Measurements from ENCODE around the gene NOP10. TPM values are rescaled to one million over a fixed set of nuclear protein-coding genes. Genes with fewer than 3 reads are reported as not detected.
A peak's percentile ranks its signal among the peaks of the same experiment; 100 is the strongest.
"Not testable (repeated sequence)": the region's sequence is repeated elsewhere in the genome, so short reads cannot be mapped to it uniquely, and the experiment has no call there.

NOP10 gene
- total and polyA plus RNA-seq, 2 of the 13 experiments (the other 11 are each of a cell fraction or from before 2014, with no cell fraction given): 239 to 369 TPM

- TF ChIP-seq, protein P1, sequence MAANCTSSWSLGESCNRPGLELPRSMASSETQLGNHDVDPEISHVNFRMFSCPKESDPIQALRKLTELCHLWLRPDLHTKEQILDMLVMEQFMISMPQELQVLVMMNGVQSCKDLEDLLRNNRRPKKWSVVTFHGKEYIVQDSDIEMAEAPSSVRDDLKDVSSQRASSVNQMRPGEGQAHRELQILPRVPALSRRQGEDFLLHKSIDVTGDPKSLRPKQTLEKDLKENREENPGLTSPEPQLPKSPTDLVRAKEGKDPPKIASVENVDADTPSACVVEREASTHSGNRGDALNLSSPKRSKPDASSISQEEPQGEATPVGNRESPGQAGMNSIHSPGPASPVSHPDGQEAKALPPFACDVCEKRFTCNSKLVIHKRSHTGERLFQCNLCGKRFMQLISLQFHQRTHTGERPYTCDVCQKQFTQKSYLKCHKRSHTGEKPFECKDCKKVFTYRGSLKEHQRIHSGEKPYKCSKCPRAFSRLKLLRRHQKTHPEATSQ (CRISPR knock-in tag; IDR thresholded peaks at IDR 0.05; ENCODE audit: borderline replicate concordance): no peak
- TF ChIP-seq HNRNPH1 (optimal IDR thresholded peaks at IDR 0.05; ENCODE audit: low read depth, low read length) (no peak), CREB1 (IDR thresholded peaks at IDR 0.05) (0 out of 2 replicates have a peak, but pooled peaks have one; percentile 19), CREB1 (CRISPR knock-in tag; IDR thresholded peaks at IDR 0.05) (no peak), ATM (IDR thresholded peaks at IDR 0.05; ENCODE audit: borderline replicate concordance) (no peak), MIER2 (CRISPR knock-in tag; IDR thresholded peaks at IDR 0.05) (no peak)
Observed at GRCh38 chr15:34376856-34377255, 33.9 kb upstream of the NOP10 start (continued).

DNA sequence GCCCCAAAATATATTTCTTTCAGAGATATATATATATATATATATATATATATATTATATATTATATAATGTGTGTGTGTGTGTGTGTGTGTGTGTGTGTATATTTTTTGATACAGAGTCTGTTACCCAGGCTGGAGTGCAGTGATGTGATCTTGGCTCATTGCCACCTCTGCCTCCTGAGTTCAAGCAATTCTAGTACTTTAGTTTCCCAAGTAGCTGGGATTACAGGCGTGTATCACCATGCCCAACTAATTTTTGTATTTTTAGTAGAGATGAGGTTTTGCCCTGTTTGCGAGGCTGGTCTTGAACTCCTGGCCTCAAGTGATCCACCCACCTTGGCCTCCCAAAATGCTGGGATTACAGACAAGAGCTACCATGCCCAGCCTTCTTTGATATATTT is 32.6 kb upstream of the NOP10 start:
- FAIRE-seq; H3K4me2 ChIP-seq (ENCODE audit: low read depth, low read length); H3K27me3 ChIP-seq (ENCODE audit: control insufficient read depth in 1 of 2, insufficient read depth in 2 of 2, low read length in 2 of 2); ATAC-seq; H3K4me1 ChIP-seq (ENCODE audit: insufficient read depth, low read length); CTCF ChIA-PET (ENCODE audit: low intra/inter-chr PET ratio, low total read pairs); H2AFZ ChIP-seq (ENCODE audit: low read length); H3K9ac ChIP-seq (ENCODE audit: insufficient read depth, low read depth, low read length); H3K27ac ChIP-seq (ENCODE audit: extremely low read length, insufficient read depth, low read length); H4K20me1 ChIP-seq (ENCODE audit: insufficient read depth, low read length); DNase-seq (ENCODE audit: low spot score); intact Hi-C loops (cut with micrococcal nuclease; ENCODE audit: unreplicated experiment); H3K9me3 ChIP-seq (ENCODE audit: low read length); BruUV-seq (replicated peaks); H3K79me2 ChIP-seq (ENCODE audit: insufficient read depth, low read length); POLR2A ChIA-PET; H3K4me3 ChIP-seq (replicated peaks in 1 of 3; ENCODE audit: insufficient read depth in 1 of 3, low read depth in 2 of 3, low read length in 3 of 3); H3K36me3 ChIP-seq (replicated peaks in 1 of 2; ENCODE audit: control insufficient read depth in 1 of 2, insufficient read depth in 2 of 2, low read length in 2 of 2): not testable (repeated sequence)
- WGBS (ENCODE audit: low lambda C conversion rate): 79% methylated on average over 2 of the region's 2 CpGs
- in situ Hi-C loops (cut with HindIII; ENCODE audit: extremely low pct_ligation_motif_present, low pct_unique_long_range_greater_than_20kb): loop anchor here (10.0 kb wide), 1 partner anchor 141 kb away; no protein-coding TSS in a partner anchor

DNA sequence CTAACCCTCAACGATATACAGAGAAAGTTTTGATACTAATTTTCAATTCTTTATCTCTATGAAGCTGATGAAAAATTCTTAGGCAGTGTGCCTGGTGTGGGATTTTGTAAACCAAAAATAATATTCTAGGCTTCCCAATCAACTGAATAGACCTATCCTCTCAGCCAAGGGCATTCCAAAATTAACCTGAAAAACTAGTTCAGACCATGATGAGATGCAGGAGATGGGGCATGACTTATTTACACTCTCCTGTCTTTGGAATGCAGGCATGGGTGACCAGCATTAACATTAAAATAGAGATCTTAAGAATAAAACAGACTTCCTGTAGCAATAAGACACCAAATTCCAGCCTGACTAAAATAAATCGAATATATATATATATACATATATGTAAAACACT is 31.9 kb upstream of the NOP10 start:
- ATAC-seq (no peak), DNase-seq (ENCODE audit: low spot score) (no peak), FAIRE-seq (no peak)
- Histone ChIP-seq H2AFZ (ENCODE audit: low read length) (no peak overlapping the region), H4K20me1 (ENCODE audit: insufficient read depth, low read length) (no peaks in the 10 kb centered on the region), H3K27me3 (ENCODE audit: control insufficient read depth in 1 of 2, insufficient read depth in 2 of 2, low read length in 2 of 2) (no peaks in the 10 kb centered on the region; a peak in 1 of 5 replicates), H3K36me3 (replicated peaks in 1 of 2; ENCODE audit: control insufficient read depth in 1 of 2, insufficient read depth in 2 of 2, low read length in 2 of 2) (no peaks in the 10 kb centered on the region), H3K79me2 (ENCODE audit: insufficient read depth, low read length) (no peaks in the 10 kb centered on the region), H3K4me1 (ENCODE audit: insufficient read depth, low read length) (no peaks in the 10 kb centered on the region), H3K9me3 (ENCODE audit: low read length) (no peaks in the 10 kb centered on the region), H3K9ac (ENCODE audit: insufficient read depth, low read depth, low read length) (no peak overlapping the region), H3K4me2 (ENCODE audit: low read depth, low read length) (no peak overlapping the region), H3K27ac (ENCODE audit: extremely low read length, insufficient read depth, low read length) (no peak overlapping the region), H3K4me3 (replicated peaks in 1 of 3; ENCODE audit: insufficient read depth in 1 of 3, low read depth in 2 of 3, low read length in 3 of 3) (no peak overlapping the region)
- CTCF ChIA-PET (ENCODE audit: low intra/inter-chr PET ratio, low total read pairs): no interaction called here
- 3% methylated on average over 2 of the region's 2 CpGs for WGBS (ENCODE audit: low lambda C conversion rate)
- intact Hi-C loops (cut with micrococcal nuclease; ENCODE audit: unreplicated experiment): no loop called here
- no TSS peak for BruUV-seq (replicated peaks)
- POLR2A ChIA-PET: no interaction called here
- in situ Hi-C loops (cut with HindIII; ENCODE audit: extremely low pct_ligation_motif_present, low pct_unique_long_range_greater_than_20kb): loop anchor here (10.0 to 25.0 kb wide), 2 partner anchors 140 to 313 kb away; no protein-coding TSS in a partner anchor
- TF ChIP-seq, protein P2, sequence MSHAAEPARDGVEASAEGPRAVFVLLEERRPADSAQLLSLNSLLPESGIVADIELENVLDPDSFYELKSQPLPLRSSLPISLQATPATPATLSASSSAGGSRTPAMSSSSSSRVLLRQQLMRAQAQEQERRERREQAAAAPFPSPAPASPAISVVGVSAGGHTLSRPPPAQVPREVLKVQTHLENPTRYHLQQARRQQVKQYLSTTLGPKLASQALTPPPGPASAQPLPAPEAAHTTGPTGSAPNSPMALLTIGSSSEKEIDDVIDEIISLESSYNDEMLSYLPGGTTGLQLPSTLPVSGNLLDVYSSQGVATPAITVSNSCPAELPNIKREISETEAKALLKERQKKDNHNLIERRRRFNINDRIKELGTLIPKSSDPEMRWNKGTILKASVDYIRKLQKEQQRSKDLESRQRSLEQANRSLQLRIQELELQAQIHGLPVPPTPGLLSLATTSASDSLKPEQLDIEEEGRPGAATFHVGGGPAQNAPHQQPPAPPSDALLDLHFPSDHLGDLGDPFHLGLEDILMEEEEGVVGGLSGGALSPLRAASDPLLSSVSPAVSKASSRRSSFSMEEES (CRISPR knock-in tag; IDR thresholded peaks at IDR 0.05): no peak
- TF ChIP-seq ZNF615 (CRISPR knock-in tag; IDR thresholded peaks at IDR 0.05; ENCODE audit: borderline replicate concordance) (no peak), TGIF2 (CRISPR knock-in tag; IDR thresholded peaks at IDR 0.05) (no peak), FOXA3 (CRISPR knock-in tag; IDR thresholded peaks at IDR 0.05) (no peak), ZBTB10 (CRISPR knock-in tag; IDR thresholded peaks at IDR 0.05; ENCODE audit: borderline replicate concordance) (no peak), ZNF17 (CRISPR knock-in tag; IDR thresholded peaks at IDR 0.05) (no peak)
